KOPT-K1 (cell line): Measurements from ENCODE around the gene PDXDC1.
A peak's percentile ranks its signal among the peaks of the same experiment; 100 is the strongest.
"Not testable (repeated sequence)": the region's sequence is repeated elsewhere in the genome, so short reads cannot be mapped to it uniquely, and the experiment has no call there.

ENCODE experiments used
- H3K27ac ChIP-seq: fragments of 200-600 bp; sonication (generic); 2 replicates; pipeline ENCODE4 v1.5.1; 2016; ENCODE audit warnings: antibody characterized with exemption, mild to moderate bottlenecking, low read depth, low read length; ENCODE audit not compliant: poor library complexity, severe bottlenecking
- H3K36me3 ChIP-seq: fragments of 200-600 bp; sonication (generic); 2 replicates; pipeline ENCODE4 v1.5.1; 2017; ENCODE audit warnings: antibody characterized with exemption, mild to moderate bottlenecking, low read length, moderate library complexity; ENCODE audit not compliant: insufficient read depth
- H3K9me3 ChIP-seq: fragments of 200-600 bp; sonication (generic); 2 replicates; pipeline ENCODE4 v1.5.1; 2017; ENCODE audit warnings: antibody characterized with exemption, low read length, mild to moderate bottlenecking; ENCODE audit not compliant: insufficient read depth, poor library complexity, severe bottlenecking

The PDXDC1 gene

DNA sequence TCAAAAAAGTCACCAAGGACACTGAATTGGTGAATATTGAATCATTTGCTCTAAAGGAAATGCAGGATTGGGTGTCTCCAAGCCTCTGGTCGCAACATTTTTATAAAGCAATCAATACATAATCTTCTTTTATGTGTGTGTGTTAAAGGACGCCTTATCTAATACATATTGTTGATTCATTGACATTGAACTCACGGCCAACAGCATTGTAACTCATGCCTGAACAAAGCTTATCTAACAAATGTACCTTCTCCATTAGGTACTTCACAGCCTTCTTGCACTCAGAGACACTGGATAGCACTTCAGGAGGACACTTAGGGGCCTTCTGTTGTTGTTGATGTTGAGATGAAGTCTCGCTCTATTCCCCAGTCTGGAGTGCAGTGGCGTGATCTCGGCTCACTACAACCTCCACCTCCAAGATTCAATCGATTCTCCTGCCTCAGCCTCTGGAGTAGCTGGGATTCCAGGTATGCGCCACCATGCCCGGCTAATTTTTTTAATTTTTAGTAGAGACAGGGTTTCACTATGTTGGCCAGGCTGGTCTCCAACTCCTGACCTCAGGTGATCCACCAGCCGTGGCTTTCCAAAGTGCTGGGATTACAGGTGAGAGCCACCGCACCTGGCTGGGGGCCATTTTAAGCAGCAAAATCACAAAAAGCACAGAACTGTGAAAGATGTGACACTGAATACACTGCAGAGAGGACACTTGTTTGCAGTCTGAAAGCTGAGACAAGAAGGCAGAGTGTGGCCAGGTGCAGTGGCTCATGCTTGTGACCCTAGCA lies 13.2 kb upstream of the PDXDC1 start:
- H3K36me3 ChIP-seq, result no peaks in the 10 kb centered on the region
- H3K9me3 ChIP-seq, result no peaks in the 10 kb centered on the region
- no peak overlapping the region for H3K27ac ChIP-seq

DNA sequence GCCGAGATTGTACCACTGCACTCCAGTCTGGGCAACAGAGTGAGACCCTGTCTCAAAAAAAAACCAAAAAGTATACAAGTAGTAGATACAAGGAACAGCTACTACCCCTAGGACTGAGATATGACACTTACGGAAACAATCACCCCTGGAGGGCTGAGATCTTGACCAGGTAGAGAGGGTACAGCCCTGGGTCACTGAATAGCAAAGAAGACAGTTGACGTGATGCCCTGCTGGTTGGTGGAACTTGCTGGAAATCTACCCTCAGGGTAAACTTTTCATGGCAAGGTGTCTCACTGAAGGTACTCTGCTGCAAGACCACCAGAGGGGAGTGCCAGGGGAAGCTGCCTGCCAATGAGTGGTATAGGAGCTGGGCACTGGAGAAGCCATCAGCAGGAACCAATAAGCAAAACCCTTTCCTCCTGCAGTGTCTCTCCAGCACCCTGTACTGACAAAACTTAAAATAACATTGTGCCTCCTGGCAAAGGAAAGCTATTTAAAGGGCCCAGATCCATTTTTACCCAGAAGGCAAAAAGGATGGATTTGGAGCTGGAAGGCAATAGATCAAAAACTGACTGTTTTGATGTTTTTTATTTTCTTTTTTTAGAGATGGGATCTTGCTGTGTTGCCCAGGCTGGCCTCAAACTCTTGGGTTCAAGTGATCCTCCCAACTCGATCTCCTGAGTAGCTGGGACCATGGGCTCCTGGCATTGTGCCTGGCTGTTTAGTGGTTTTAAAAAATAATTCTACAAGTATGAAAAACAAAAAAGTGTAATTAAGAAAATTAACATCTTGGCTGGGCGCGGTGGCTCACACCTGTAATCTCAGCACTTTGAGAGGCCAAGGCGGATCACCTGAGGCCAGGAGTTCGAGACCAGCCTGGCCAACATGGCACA lies 11.3 kb upstream of the PDXDC1 start:
- Histone ChIP-seq H3K36me3 (no peaks in the 10 kb centered on the region), H3K9me3 (no peaks in the 10 kb centered on the region), H3K27ac (no peak overlapping the region)

DNA sequence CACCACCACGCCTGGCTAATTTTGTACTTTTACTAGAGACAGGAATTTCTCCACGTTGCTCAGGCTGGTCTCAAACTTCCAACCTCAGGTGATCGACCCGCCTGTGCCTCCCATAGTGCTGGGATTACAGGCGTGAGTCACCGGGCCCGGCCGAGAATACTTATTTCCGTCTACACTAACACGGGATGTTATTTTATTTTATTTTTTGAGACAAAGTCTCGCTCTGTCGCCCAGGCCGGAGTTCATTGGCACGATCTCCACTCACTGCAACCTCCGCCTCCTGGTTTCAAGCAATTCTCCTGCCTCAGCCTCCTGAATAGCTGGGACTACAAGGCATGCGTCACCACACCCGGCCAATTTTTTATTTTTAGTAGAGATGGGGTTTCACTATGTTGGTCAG lies 9.5 kb upstream of the PDXDC1 start:
- H3K9me3 ChIP-seq, result no peaks in the 10 kb centered on the region
- no peaks in the 10 kb centered on the region for H3K36me3 ChIP-seq
- no peak overlapping the region for H3K27ac ChIP-seq

DNA sequence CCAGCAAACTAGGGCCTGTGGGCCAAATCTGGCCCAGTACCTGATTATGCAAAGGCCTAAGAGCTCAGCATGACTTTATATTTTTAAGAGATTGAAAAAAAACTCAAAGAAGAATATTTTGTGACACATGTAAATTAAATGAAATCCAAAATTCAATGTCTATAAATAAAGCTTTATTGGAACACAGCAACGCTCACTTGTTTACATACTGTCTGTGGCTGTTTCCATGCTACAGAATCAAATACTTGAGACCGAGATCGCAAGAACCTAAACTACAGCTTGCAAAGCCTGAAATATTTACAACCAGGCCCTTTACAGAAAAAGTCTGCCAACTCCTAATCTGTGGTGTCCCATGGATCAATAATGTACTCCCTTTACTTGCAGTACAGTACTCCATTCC lies 5.0 kb upstream of the PDXDC1 start:
- not testable (repeated sequence) for H3K36me3 ChIP-seq, H3K9me3 ChIP-seq, H3K27ac ChIP-seq

DNA sequence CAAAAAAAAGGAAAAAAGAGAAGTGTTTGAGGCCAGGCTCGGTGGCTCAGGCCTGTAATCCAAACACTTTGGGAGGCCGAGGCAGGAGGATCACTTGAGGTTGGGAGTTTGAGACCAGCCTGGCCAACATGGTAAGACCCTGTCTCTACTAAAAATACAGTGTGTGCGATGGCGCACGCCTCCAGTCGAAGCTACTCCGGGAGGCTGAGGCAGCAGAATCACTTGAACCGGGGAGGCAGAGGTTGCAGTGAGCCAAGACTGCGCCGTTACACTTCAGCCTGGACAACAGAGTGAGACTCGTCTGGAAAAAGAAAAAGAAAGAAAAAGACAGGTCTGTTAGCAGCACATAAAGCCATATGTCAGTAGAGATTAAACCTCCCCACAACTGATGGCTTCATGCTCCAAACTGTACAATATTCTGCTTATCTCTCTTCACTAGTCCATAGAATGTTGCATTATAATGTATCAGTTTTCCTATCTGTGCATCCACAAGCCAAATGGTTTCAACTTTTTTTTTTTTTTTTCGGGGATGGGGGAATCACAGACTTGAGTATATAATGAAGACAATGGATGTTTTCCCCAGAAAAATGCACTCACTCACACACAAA lies 3.1 kb upstream of the PDXDC1 start:
- not testable (repeated sequence) for H3K27ac ChIP-seq, H3K36me3 ChIP-seq, H3K9me3 ChIP-seq

DNA sequence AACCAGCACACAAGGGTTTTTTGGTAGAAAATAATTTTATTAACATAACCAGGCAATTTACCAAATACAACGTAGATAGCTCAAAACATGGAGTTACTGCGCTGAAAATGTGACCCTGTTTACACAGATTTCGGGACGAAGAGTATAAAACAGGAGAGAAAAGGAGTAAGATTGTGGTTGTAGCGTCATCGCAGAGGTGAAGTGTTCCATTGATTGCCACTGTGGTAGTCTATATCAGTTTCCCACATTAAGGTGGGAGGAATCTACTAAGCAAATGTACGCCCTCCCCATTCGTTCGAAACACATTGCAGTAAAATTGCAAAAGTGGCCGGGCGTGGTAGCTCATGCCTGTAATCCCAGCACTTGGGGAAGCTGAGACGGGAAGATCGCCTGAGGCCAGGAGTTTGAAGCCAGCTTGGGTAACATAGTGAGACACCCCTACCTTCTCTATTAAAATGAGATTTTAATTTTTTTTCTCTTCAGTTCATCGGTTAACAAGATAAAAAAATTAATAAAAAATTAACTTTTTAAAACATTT lies 972 bp upstream of the PDXDC1 start:
- not testable (repeated sequence) for H3K36me3 ChIP-seq, H3K9me3 ChIP-seq, H3K27ac ChIP-seq

DNA sequence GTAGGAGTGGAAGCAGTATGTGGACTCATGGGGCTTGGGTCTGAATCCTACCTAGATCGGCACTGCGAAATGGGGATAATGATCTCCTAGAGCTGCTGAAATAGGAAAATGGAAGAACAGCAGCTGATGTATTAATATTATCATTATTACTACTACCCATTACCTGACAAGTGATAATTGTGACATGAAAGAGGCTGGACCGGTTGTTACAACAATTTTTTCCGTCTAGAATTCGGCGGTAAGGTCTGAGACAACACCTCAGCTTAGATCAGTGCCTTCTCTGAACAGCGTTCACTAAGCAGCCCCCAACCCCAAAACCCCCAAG lies 533 bp upstream of the PDXDC1 start:
- peak overlapping the region; percentile 54 for H3K27ac ChIP-seq
- H3K9me3 ChIP-seq, H3K36me3 ChIP-seq: not testable (repeated sequence)

DNA sequence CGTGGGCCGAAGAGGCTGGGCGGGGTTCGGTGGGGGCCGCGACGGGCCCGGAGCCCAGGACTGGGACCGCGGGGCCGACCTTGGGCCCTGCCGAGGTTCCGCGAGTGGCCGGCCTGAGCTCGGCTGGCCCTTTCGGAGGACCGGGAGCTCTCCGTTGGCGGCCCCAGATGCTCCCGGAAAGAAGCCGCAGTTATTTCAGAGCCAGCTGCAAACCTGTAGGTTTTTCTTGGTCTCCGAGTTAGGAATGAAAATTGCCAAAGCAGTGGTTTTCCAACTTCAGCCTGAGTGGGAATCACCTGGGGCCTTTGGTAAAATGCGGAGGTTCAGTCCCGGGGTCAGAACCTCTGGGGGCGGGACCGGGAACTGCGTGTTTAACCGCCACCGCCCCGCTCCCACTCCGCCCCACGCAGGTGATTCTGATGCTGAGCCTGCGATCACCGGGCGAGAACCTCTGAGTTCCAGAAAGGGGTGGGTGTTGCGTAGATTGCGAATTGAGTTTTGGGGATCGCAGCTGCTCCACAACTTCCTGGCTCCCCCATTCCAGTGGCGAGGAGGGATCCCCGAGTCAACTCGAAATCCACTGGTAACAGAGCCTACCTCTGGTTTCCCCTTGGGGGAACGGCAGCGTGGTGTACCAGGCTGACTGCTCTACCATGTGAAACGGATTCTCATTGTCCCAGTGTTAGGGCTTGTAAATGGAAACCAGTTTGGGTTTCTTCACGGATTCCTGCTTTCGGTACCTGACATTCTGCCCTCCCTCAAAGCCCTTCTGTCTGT lies 780 bp downstream of the PDXDC1 start:
- H3K27ac ChIP-seq, result peak overlapping the region; percentile 54

DNA sequence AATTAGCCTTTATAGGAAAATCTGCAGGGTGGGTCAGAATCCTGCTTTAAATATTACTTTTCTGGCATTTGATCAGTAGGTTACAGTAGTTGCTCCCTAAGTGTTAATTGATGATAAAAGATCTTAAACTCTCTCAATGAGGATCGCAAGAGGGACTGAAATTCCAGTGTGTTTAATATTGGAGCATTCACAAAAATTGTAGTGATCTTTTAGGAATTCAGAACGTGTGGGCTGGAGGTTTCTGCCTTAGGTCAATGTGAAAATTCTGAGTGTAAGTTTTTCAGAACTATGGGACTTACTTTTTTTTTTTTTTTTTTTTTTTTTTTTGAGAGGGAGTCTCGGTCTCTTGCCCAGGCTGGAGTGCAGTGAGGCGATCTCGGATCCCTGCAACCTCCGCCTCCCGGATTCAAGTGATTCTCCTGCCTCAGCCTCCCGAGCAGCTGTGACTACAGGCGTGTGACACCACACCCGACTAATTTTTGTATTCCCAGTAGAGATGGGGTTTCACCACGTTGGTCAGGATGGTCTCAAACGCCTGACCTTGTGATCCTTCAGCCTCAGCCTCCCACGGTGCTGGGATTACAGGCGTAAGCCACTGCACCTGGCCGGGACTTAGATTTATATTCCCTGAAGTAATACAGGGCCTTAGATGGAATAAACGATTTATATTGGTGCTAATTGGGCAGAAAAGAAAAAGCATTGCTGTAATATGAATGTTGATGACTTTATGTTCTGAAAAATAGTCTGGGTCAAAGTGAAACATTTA lies 2.3 kb downstream of the PDXDC1 start:
- H3K36me3 ChIP-seq, H3K9me3 ChIP-seq, H3K27ac ChIP-seq: not testable (repeated sequence)

More for the DNA sequence above, 780 bp downstream of the PDXDC1 start:
- not testable (repeated sequence) for H3K9me3 ChIP-seq, H3K36me3 ChIP-seq

DNA sequence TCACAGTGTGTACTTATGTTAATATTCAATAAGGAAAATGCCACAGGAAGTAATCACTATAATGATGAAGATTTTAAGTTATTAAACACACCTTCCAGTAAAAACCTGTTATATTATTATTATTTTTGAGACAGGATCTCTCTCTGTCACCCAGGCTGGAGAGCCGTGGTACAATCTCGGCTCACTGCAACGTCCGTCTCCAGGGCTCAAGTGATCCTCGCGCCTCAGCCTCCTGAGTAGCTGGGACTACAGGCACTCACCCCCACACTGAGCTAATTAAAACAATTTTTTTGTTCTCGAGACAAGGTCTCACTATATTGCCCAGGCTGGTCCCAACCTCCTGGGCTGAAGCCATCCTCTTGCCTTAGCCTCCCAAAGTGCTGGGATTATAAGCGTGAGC lies 3.5 kb downstream of the PDXDC1 start:
- not testable (repeated sequence) for H3K27ac ChIP-seq, H3K9me3 ChIP-seq, H3K36me3 ChIP-seq

DNA sequence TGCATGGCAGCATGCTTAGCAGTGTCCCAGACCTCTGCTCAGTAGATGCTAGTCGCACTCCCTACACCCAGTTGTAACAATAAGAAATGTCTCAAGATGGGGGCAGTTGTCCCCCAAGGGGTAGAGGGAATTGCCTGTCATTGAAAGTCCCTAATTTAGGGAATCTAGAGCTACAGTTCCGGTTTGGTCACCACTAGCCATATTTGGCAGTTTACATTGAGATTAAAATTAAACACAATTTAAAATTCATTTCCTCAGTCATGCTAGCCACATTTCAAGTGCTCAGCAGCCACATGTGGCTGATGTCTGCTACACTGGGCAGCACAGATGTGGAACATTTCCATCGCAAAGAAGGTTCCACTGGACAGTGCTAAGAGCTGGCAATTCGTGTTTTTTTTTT lies 4.1 kb downstream of the PDXDC1 start:
- not testable (repeated sequence) for H3K36me3 ChIP-seq, H3K9me3 ChIP-seq, H3K27ac ChIP-seq

DNA sequence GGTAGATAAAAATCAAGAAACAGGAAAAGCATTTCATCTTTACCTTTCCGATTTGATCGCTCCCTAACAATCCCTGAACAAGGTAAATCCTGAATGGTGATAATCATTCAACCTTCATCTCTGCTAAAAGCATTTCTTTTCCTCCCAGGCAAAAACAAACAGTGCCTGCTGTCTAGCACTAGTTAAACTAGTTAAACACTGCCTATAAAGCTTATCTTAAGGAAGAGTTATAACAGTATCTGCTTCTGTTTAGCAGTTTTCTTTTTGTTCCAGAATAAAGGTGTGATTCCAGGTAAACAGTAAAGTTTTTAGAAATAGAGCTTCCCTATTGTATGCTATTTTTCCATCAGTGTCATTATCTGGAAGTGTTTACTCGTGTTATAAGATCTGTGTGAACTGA lies 6.4 kb downstream of the PDXDC1 start:
- not testable (repeated sequence) for H3K36me3 ChIP-seq, H3K27ac ChIP-seq, H3K9me3 ChIP-seq

DNA sequence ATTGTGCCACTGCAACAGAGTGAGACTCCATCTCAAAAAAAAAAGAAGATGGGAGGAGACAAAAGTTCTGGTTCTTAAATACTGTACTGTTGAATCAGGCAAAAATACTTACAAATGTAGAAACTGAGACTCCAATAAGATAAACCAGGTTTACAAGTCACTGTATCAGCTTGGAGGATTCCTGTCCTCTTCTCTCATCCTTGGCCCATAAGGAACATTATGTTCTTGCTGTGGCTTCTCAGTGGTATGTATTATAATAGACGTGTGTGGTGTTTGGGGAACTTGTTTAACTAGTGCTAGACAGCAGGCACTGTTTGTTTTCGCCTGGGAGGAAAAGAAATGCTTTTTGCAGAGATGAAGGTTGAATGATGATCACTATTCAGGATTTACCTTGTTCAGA lies 7.7 kb downstream of the PDXDC1 start:
- H3K36me3 ChIP-seq, H3K9me3 ChIP-seq, H3K27ac ChIP-seq: not testable (repeated sequence)

DNA sequence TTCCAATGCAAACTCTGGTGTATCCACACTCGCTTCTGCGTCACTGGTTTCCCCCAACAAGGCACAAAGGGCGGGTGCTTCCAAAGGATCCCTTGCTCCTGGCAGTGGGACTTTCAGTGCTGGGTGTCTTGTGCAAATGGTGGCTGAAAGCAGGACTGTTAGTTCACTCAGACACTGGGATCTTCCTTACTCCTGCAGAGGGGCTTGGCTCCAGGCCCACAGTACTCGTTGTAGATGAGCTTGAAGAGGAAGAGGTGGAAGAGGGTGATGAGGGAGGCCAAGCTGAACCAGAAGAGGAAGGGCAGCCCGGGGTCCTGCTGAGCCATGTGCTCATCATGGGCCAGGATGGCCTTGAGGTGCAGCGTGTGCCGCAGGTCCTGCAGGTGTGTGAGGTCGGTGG lies 13.3 kb downstream of the PDXDC1 start:
- not testable (repeated sequence) for H3K27ac ChIP-seq, H3K36me3 ChIP-seq, H3K9me3 ChIP-seq
